ENCODE measurements around the gene MYL2.

MYL2 gene

DNA sequence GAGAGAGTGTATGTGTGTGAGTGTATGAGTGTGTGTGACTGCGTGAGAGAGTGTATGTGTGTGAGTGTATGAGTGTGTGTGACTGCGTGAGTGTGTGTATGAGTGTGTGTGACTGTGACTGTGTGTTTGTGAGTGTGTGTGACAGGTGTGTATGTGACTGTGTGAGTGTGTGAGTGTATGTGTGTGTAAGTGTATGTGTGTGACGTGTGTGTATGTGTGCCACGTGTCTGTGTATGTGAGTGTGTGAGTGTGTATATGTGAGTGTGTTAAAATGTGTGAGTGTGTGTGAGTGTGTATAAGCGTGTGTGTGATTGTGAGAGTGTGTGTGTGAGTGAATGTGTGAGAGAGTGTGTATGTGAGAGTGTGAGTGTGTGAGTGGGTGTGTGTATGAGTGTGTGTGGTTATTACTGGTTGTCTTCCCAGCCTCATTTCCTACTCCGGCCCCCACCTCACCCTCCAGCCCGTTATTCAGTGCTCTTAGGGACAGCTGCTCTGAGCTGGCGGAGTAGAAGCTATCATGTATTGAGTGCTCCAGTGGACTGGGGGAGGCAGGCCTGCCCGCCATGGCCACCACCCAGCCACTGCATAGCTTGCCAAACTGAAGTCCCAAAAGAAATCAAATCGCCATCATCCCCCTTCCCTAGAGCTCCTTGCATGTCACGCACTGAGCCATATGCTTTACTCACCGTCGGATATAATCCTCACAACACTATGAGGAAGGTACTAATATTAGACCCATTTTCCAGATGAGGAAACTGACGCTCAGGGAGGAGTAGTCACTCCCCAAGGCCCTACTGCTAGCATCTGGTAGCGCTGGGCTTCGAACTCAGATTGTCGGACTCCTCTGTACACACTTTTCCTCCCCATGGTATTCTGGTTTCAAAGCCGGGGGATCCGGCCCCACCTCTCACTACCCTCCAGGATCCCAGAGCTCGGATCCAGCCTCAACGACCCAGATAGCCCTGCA is 10.3 kb upstream of the MYL2 start:
- no peak for DNase-seq (ENCODE audit: low read depth, low spot score)

DNA sequence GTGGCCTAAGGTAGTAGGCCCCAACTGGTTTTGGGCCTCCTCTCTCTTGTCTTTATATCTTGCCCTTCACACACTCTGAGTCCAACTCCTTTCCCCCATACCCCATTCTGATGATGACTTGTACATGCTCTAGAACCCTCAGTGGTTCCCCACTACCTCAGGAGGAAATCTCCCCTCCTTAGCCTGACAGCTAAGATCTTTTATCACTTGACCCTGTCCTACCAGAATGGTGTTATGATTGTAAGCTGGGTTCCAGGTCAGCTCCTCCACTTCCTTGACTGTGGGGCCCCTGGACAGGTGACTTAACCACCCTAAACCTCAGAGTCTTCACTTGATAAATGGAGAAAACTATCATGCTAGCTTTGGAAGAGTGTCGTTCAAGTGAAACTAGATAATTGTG is 9.4 kb upstream of the MYL2 start:
- DNase-seq (ENCODE audit: low read depth, low spot score), result no peak

DNA sequence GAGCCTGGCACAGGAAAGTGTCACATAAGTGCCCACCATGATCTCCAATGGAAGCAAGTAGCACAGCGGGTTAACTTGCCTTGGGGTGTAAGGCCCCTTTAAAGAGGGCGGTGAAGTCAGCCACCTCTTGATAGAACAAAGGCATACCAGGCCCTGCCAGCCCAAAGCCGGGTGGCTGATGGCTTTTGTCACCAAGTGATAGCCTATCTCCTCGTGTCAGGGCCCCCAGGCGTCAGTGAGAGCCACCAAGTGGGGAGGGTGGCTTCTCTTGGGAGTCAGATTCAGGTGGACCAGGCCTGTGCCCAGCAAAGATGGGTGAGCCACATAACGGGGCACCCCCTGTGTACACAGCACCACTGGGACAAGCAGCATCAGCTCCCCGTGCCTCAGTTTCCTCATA is 8.3 kb upstream of the MYL2 start:
- no peak for DNase-seq (ENCODE audit: low read depth, low spot score)

DNA sequence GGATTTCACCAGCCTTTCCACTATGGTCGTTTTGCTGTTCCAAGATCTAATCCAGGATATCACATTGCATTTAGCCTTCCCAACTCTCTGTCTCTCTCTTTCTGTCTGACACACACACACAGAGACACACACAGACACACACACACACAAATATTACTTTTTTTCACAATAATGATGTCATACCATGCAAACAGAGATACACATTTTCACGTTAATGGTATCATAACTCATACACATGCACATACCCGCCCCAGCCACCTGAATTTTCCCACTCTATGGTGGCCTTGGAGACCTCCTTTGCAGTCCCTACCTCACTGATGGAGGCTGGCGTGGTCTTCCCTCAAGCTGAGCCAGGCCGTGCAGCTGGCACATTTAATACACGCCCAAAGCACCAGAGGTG is 7.2 kb upstream of the MYL2 start:
- DNase-seq (ENCODE audit: low read depth, low spot score), result no peak

DNA sequence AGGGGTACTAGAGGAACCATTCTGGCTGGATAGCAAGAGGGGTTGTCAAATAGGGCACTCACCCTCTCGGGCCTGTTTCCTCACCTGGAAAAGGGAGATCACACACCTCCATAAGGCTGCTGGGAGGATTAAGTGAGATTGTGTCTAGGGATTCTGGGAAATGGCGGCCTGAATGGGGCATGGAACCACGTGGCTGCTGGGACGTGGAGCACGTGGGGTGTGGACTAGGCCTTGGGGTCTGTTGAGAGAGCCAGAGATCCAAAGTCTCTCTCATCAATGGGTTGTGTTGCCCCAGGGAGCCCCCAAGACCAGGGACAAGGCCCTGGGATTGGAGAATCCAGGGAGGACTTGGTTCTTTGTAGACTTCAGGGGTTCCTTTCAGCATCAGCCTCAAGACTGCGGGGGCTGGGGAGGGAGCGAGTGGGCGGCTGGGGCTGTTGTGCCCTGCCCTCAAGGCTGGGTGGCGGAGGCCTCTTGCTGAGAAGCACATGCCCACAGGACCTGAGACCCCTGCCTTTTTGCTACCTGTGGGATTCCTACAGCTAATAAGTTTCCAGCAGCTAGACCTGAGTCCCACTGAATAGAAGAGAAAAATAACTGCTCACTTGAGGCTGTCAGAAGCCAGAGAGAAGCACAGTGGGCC is 3.4 kb upstream of the MYL2 start:
- no peak for DNase-seq (ENCODE audit: low read depth, low spot score)

DNA sequence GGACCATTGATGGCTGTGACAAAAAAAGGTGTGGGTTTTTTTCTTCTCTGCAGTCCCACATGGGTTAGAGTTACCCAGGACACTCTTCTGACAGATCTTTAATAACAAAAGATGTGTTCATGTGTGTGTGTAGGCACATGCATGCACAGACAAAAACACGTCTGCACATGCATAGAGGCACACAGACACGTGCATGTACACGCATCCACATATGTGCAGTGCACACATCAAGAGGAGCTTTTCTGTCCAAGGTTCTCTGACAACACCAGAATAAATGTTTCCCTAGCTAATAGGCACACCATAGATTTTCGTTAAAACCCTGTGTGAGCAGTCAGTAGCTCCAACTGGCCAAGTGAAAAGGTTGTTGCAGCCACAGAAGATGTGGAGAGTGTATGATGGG is 2.8 kb upstream of the MYL2 start:
- DNase-seq (ENCODE audit: low read depth, low spot score), result no peak

DNA sequence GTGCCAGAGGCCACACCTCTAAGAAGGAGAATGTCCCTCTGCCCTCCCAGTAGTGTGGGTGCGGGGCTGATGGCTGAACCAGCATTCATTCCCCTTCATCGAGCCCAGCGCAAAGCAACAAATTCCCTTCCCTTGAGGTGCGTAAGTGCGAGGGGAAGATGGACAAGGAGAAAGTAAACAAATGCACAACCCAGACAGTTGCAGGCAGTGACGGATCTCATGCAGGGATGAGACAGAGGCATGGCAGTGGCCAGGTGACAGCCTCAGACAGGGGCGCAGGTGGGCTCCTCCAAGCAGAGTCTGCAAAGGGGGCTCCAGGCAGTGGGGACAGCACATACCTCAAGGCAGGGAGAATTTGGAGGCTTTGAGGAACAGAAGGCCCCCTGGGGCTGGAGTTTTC is 2.3 kb upstream of the MYL2 start:
- no peak for DNase-seq (ENCODE audit: low read depth, low spot score)

DNA sequence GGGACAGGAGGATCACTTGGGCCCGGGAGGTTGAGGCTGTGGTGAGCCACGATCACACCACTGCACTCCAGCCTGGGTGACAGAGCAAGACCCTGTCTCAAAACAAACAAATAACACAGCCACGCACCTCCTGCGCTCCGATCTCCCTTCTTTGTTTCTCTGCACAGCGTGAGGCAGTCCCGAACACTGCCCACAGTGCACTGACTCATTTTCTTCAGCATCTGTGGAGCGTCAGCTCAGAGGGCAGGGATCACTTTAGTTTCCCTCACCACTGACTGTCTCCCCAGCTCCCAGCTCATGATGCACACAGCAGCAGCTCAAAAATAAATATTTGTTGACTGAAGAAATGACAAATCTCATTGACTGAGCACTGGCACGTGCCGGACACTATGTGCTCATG is 883 bp upstream of the MYL2 start:
- no peak for DNase-seq (ENCODE audit: low read depth, low spot score)

DNA sequence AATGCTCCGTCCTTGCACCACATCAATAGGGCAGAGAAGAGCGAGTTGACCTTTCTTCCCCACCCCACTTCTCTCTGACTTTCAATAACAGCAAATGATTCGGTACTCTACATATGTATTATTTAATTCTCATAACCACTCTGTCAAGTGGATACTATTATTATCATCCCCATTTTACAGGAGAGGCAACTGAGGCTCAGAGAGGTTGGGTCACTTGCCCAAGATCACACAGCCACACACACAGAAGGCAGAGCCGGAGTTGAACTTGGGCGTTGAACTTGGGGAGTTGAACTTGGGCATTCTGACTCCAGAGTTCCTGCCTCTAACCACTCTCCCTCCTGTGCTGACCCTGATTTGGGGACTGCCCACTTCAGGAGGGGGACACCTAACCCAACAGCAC is 659 bp downstream of the MYL2 start:
- no peak for DNase-seq (ENCODE audit: low read depth, low spot score)

DNA sequence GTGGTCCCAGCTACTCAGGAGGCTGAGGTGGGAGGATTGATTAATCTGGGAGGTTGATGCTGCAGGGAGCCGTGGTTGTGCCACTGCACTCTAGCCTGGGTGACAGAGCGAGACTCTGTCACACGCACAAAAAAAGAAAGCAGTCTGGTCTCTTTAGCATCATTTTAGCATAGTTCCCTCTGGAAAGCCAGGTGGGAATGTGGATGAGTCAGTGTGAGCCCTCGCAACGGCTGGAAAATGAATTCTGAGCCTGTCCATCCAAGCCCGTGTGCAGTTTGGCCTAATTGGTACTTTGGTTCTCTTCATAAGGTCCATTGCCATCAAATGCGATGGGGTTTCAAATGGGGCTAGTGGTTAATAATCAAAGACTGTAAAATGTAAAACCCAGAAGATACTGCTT is 2.4 kb downstream of the MYL2 start:
- DNase-seq (ENCODE audit: low read depth, low spot score), result no peak

DNA sequence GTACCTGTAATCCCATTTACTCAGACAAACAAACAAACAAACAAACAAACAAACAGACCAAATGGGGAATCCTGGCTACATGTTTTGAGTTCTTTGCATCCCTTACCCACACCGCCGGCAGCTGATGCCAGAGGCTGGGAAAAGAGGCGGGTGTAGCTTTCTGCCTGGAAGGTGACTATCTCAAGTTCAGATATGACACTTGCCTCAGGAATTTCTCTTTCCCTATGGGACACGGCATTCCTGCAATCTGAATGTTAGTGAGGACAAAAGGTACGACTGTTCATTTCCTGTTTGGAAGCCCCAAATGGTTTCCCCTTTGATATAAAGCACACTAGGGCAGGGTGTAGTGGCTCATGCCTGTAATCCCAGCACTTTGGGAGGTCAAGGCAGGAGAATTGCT is 2.9 kb downstream of the MYL2 start:
- DNase-seq (ENCODE audit: low read depth, low spot score), result no peak

DNA sequence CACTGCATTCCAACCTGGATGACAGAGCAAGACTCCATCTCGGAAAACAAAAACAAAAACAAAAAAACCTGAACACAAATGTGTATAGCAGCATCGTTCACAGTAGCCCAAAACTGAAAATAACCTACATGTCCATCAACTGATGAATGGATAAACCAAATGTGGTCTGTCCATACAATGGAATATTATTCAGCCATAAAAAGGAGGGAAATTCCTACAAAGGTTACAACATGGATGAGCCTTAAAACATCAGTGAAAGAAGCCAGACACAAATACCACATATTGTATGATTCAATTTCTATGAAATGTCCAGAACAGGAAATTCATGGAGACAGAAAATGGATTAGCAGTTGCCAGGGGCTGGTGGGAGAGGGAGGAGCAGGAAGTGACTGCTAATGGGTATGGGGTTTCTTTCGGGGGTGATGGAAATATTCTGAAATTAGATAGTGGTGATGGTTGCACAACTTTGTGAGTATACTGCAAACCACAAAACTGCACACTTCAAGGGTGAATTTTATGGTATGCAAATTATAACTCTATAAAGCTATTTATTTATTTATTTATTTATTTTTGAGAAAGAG is 4.0 kb downstream of the MYL2 start:
- DNase-seq (ENCODE audit: low read depth, low spot score), result no peak

DNA sequence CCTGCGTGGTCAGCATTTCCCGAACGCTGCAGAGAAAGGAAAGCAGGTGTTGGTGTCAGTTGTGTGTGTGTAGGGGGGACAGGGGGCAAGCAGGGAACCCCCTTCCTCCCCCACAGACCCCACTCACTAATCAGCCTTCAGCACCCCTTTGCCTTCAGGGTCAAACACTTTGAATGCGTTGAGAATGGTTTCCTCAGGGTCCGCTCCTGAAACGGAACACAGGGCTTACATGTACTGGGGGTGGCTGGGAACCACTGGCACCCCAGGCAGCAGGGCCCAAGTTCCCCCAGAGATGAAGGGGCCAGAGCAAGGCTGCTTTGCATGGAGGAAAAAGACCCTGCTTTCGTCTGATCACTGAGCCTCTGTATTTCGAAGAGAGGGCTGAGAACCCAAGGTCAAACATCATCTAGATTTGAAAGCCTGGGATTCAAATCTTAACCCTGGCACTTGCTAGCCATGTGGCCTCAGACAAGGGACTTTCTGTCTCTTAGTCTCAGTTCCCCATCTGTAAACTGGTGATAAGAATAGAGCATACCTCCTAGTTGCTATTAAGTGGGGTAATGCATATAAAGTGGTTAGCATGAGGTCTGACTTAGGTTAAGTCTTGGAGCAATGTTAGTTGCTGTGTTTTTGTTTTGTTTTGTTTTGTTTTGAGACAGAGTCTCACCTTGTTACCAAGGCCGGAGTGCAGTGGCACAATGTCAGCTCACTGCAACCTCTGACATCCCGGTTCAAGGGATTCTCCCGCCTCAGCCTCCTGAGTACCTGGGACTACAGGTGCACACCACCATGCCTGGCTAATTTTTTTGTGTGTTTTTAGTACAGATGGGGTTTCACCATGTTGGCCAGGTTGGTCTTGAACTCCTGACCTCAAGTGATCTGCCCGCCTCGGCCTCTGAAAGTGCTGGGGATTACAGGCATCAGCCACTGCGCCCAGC is 7.0 kb downstream of the MYL2 start:
- no peak for DNase-seq (ENCODE audit: low read depth, low spot score)

DNA sequence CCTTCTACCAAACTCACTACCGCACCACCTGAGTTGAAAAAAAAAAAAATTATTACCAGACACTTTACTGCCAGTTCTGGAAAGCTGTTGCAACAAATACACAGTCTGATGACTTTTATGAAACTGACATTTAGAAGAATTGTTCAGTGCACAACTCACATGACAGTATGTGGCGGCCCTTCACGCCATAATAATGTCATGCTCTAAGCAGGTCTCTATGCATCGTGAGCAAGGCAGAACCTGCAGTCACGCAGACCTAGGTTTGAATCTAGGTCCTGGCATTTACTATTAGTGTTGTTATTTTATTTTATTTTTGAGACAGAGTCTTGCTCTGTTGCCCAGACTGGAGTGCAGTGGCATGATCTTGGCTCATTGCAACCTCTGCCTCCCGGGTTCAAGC is 8.1 kb downstream of the MYL2 start:
- no peak for DNase-seq (ENCODE audit: low read depth, low spot score)

DNA sequence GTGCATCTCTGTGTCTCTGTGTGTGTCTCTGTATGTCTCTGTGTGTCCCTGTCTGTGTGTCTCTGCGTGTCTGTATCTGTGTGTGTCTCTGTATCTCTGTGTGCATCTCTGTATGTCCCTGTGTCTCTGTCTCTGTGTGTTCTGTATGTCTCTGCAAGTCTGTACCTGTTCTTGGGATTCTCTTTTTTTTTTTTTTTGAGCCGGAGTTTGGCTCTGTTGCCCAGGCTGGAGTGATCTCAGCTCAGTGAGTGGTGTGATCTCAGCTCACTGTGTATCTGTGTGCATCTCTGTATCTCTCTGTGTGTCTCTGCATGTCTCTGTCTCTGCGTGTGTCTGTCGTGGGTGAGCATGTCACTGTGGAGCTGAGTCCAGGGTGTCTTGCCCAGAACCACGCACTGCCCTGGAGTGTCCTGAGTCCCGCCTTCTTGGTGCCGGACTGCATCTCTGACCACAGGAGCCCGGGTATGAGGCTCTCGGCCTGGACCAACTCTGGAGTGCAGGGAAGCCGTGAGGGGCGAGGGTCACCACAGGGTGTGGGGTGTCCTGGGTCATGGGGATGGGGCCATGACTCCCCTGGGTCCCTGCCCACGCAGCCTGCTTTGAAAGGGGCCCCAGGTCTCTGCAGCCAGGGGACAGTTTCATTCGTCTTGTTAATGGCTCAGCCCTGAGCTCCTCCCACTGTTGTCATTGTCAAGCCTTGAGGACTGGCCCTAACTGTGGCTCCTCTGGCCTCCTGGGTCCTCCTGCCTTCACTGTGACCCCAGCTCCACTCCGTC is 11.8 kb downstream of the MYL2 start:
- DNase-seq (ENCODE audit: low read depth, low spot score), result no peak

DNA sequence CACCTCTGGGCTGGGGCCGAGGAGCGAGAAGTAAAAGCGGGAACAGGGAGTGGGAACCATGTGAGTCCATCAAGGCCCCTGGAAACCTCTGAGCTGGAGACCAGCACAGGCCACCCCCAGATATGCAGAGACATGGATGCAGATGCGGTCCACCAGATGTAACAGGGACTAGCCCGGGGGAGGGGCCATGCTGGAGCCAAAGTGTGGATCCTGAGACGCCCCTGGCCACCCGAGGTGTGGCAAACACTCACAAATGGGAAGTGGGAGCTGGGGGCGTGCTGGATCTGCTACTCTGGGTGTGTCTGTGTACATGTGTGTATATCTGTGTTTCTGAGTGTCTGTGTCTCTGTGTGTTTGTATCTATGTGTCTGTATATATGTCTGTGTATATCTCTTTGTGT is 12.8 kb downstream of the MYL2 start:
- DNase-seq (ENCODE audit: low read depth, low spot score), result no peak

DNA sequence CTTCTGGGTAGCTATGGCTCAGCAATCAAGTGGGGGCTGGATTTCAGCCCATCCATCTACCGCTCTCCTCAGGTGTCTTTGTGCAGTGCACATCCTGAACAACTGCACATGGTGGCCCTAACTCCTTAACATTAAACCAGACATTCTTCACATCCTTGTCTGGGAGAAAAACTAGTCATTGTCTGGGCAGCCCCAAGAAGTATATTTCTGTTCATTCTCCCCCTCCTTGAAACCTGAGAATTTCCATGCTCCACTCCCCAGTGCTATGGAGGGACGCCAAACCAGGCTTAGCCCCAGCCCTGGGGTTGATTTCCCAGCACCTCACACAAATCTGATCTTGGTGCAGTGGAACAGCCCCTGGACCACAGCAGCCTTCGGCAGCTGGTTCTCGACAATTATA is 13.4 kb downstream of the MYL2 start:
- no peak for DNase-seq (ENCODE audit: low read depth, low spot score)

DNA sequence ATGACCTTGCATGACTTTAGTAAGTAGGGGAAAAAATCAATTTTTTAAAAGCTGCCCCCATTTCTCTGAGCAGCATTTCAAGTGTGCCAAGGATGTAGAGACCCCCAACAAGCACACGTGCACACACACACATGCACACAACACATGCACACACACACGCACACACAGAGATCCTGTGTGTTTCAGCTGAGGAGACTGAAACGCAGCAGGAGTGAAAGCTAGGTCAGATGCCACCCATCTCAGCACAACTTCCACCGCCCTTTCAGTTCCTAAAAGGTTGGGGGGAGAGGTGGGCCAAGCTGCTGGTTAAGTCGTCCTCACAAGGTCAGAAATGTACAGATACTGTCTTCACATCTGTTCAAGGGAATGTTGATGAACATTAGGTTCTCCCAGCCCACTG is 13.9 kb downstream of the MYL2 start:
- DNase-seq (ENCODE audit: low read depth, low spot score), result no peak

DNA sequence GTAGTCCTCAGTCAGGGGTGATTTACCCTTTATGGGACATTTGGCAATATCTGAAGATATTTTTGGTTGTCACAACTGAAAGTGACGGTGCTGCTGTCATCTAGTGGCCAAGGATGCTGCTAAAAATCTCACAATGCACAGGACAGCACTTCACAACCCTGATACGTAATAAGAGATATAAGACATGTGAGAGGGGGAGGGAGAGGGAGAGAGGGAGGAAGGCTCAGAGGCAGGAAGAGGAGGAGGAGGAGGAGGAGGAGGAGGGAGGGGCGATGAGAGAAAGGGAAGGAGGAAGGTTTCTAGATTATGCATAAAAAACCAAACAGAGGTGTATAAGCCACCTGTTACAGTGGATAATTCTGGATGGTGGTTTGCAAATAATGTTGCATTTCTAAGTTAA is 14.3 kb downstream of the MYL2 start:
- DNase-seq (ENCODE audit: low read depth, low spot score), result no peak

DNA sequence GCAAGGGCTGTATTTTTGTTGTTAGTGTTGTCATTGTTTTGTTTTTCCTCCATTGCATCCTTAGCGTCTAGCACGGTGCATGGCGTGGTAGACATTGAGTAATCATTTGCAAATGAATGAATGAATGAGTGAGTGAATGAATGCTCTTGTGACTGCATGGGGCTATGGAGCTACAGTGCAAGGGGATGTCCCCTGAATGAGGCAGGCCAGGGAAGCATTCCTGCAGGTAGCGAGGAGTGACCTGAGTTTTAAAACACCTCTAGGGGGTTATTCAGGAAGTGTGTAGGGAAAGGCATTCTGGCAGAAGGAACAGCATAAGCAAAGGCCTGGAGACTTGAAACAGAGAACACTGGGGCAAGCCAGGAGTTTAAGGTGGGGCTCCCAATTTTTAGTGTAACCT is 16.9 kb downstream of the MYL2 start:
- DNase-seq (ENCODE audit: low read depth, low spot score), result no peak

DNA sequence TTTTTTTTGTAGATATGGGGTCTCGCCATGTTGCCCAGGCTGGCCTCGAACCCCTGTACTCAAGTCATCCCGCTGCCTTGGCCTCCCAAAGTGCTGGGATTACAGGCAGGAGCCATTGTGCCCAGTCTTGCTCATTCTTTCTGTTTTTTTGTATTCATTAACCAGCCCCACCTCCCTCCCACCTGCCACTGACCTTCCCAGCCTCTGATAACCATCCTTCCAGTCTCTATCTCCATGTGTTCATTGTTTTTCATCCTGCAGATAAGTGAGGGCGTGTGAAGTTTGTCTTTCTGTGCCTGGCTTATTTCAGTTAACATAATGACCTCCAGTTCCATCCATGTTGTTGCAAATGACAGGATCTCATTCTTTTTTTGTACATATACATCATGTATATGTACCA is 19.0 kb downstream of the MYL2 start:
- DNase-seq (ENCODE audit: low read depth, low spot score), result no peak

Measured in activated CD4-positive, CD25-positive, alpha-beta regulatory T cell treated with anti-CD3 and anti-CD28 coated beads, Interleukin-2, amount 50 U/mL, for 16 hours (primary cell).